Ovary (tissue), 1 donor: Measurements from ENCODE around the gene ADCY5.

Experiments used
- EP300 ChIP-seq: sonication (generic); formaldehyde crosslinking; IDR thresholded peaks from one replicate; pipeline ENCODE4 v1.6.1; 2017; ENCODE audit warnings: antibody characterized with exemption
- POLR2A ChIP-seq: fragments of 450-650 bp; IDR thresholded peaks from one replicate; pipeline ENCODE4 v1.6.1; 2017; ENCODE audit warnings: antibody characterized with exemption, mild to moderate bottlenecking, moderate library complexity

DNA sequence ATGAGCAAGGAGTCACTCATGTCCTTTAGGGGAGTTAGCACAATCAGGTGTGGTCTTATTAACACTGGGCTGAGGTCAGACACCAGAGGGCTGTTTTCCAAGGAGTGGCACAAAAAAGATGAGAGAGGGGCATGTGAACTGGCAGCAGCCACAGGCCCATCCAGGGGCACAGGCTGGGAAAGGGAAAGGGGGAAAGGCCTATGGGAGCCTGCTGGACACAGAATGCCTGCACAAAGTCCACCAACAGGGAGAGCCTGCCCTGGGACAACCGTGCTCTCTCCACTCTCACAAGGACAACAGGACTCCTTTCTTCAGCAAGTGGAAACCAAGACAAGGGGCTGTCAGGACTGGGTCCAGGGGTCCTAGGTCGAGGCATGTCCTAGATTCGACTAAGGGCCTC lies 109.6 kb downstream of the ADCY5 start:
- no peak for TF ChIP-seq EP300
- no peak for TF ChIP-seq POLR2A
